ENCODE measurements around the gene PDZD2.
"Not testable (repeated sequence)": the region's sequence is repeated elsewhere in the genome, so short reads cannot be mapped to it uniquely, and the experiment has no call there.

The PDZD2 gene

DNA sequence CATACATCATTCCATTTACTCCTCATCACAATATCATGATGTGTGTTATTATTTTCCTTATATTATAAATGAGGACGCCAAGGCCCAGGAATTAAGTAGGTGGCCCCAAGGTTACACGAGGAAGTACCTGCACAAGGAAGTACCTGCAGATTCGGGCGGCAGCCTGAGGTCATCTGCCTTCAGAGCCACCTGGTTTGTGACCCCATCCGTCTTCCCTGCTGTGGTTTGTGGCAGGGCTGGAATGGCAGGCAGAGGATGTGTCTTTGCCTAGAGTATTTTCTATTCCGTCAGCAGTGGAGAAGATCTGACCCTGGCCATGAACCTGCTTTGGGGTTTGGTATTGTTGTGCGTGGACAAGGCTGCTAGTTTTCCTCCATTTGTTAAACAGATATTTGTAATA, 59.7 kb downstream of the PDZD2 start:
- DNase-seq, result no peak

DNA sequence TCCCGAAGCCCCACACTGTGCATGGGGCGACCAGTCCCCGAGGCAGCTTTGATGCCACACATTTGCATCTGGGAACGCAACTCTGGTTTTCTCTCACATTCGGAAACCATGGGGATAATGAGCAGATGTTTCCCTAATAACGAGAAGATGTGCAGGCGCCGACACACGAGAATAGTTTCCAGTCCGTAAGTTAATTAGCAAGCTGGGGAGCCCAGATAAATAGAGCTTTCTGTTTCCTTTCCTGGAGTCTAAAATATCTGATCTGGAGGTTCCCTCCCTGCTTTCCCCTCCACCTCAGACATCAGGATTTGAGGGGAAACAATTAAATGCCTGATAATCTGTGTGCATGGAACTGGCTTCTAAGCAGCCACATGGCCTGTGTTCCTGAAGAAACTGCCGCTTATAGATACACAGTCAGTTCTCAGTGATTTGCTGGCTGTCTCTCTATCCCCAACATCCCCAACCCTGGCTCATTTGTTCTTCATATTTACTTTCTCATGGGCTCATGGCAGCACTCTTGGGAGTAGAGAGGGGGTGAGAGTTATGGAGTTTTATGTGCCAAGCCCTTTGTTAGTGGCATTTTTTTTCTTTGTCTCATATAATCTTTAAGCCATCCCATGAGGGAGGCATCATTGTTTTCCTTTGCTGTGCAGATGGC, 62.8 kb downstream of the PDZD2 start:
- no peak for DNase-seq

DNA sequence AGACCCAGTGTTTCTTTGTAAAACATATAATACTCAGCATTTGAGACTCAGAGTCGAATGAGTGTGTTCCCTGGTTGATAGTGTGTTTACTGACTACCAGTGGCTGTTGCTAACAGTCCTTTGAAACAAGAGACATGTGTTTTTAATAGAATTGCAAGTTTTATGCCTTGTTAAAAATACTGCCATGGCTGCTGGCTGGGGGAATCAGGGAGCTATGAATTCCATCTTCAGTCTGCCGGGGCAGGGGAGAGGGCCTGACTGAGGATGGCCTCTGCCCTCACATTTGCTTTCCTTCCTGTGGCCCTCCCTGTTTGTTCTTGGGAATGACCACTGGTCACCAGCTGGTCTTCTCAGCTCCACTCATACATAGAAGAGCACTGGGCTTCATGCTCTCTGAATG, 63.8 kb downstream of the PDZD2 start:
- no peak for DNase-seq

DNA sequence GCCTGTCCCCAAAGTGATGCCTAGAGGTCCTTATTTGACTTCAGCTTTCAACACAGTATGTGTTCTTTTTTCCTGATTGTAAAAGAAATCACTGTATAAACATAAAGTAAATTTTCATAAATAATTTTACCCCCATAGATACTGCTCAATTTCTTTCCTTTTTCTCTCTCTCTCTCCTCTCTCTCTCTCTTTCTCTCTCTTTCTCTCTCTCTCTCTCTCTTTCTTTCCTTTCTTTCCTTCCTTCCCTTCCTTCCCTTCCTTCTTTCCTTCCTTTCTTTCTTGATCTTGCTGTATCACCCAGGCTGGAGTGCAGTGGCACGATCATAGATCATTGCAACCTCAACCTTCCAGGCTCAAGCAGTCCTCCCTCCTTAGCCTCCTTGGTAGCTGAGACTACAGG, 64.8 kb downstream of the PDZD2 start:
- no peak for DNase-seq

DNA sequence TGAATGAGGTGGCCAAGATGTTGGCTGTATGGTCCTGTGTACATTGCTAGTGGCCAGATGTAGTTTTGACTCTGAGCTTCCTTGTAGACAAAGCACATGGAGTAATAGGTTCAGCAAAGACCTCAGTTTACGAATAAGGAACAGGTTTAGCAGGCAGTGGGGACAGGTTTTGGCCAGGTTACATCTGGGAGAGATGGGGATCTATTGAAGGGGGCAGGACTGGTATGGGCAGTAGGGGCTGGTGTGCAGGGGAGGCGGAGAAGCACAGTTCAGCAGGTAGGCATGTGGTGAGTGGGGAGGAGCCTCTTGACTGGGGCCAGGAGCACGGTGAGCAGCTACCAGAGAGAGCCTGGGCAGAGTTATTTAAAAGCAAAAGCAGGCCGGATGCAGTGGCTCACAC, 67.3 kb downstream of the PDZD2 start:
- DNase-seq, result no peak

DNA sequence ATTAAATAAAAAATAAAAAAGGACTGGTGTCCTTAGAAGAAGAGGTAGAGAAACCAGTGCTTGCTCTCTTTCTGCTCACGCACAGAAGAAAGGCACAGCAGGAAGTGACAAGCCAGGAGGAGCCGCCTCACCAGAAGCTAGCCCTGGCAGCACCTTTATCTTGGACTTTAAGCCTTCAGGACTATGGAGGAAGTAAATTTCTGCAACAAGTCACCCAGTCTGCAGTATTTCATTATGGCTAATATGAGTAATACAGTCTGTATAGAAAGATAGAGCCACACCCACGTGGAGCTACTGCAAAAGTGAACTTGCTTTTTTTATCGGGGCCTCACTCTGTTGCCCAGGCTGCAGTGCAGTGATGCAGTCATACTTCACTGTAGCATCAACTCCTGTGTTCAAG, 68.4 kb downstream of the PDZD2 start:
- no peak for DNase-seq

DNA sequence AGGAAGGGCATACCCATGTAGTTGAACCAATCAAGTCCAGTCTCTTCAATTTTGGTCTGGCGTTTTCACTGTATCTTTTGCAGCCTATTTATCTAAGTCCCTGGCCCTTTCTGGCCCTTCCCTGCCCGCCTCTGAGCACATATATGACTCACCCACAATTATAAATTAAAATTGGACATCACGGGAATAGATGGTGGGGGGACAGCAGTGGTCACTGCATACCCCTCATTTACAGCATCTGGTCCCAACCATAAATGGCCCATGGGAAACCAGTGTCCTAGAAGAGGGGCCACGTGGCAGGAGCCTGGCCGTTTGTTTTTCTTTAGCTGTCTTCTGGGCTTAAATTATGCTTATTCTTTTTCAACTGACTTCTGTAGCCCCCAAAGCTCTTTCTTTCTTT, 69.2 kb downstream of the PDZD2 start:
- DNase-seq, result no peak

DNA sequence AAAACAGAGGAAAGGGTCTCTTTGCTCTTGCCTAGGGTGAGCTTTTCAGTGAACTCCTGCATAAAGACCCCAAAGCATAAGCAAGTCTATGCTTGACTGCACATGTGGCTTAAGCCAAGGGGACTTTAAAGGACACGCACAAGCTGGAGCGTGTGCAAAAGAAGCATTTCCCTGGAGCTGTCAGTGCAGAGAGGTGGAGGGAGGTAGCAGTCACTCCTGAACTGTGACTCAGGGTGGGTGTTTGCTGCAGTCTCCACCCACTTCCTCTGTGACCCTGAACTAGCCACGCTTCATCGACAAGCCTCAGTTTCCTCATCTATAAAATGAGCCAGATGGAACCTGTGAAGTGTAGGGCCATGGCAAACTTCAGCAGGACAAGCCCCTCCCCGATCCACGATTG, 72.4 kb downstream of the PDZD2 start:
- DNase-seq, result no peak

DNA sequence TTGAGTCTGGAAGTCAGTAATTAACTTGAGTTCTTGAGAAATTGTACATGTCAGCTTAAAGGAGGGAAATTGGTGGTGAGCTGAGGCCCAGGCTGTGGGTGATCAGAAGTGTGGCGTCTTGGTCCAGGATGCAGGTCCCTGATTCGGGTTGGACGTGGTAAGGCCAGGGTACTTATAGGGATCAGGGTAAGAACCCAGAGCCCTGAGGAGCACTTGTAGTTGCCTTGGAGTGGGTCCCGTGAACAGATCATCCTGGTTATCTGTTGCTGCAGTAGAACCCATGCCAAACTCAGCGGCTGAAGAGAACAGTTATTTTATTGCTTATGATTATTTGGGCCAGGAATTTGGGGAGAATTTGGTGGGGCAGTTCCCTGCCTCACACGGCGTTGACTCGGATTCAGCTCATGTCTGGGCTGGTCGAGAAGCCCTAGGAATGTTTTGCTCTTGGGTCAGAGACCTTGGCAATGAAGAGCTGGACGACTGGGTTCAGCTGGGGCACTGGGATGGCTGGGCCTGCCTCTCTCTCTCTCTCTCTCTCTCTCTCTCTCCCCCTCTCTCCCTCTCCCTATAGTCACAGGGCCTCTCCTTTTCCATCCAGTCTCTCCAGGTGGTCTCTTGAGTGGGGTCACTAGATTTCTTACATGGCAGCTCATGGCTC, 73.1 kb downstream of the PDZD2 start:
- DNase-seq, result no peak

DNA sequence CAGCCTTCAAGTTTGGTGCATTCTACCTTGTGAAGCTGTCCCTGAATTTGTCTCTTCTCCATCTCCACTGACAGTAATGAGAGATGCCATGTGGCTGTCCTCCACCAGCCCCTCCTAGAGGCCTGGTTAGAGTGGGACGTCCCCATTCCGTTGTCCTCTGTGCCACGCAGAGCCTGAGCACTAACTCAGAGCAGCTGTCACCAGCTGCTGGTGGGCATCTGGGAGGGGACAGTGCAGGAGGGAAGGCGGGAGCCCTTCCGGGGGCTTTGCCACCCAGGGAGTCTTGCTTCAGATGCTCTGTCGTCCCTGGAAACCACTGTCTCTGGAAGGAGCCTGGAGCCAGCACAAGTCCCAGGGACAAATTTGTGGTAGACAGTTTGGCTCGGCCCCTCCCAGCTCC, 78.6 kb downstream of the PDZD2 start:
- DNase-seq, result no peak

DNA sequence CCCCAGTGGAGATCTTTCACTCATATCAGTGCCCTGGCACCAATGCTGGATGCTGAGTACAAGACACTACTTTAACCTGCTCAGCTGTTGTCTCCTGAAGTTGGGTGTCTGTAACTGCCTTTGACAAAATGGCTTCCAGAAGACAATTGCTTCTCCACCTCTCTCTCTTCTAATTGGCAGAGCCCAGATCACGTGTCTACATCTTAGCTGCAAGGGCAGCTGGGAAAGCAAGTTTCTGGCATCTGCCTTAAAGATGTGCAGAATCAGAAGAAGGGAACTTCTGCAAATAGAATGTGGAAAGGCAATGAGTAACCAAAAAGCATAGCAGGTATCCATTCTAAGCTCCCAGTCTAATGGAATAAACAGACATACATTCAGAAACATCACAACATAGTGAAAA, 81.1 kb downstream of the PDZD2 start:
- DNase-seq, result no peak

DNA sequence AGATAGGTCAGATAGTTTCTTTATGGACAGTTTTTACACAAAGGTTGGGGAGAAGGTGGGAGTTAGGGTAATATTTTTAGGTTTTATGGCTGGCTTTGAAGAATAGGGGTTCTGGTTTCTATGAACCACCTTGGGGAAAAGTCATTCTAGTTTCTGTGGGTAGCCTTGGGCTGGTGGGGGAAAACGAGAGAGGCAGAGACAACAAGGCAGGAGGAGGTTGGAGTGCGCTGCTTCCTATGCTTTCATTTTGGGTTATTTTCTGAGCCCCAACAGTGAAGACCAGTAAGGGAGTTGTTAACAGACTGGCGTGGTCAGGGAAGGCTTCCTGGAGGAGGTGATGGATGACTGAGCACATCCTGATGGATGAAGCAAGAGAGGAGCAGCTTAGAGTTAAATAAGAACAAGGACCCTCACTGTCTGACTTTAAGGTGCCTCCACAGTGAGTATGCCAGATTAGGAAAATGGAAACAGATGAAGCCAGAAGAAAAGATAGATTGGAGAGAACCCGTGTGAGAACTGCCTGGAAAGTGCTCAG, 81.9 kb downstream of the PDZD2 start:
- DNase-seq, result no peak

DNA sequence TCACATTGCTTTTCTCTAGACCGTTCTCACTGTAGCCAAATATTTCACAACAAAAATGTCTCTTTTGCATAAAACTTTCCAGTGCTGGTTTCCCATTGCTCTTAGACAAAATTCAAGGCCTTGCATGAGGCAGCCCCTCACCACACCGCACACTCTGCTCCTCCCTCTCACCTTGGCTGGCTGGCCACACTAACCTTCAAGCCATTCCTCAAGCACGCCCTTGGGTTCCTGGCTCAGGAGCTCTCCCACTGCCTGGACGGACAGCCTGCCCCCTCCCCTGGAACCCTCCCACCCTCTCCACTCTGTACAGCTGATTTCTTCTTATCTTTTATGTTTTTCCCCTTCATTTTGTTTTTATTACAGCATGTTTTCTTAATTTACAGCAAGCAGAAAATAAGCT, 83.2 kb downstream of the PDZD2 start:
- no peak for DNase-seq

DNA sequence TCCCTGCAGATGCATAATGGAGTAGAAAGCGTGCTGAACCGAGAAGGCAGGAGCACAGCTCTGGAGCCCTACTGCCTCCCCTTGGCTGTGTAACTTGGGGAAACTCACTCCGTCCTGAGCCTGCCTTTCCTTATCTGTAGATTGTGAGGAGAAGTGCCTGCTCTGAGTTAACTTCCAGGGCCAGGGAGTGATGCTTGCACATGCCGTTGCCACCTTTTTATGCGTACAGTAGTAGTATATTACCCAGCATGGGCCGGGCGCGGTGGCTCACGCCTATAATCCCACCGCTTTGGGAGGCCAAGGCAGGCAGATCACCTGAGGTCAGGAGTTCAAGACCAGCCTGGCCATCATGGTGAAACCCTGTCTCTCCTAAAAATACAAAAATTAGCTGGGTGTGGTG, 87.1 kb downstream of the PDZD2 start:
- no peak for DNase-seq

DNA sequence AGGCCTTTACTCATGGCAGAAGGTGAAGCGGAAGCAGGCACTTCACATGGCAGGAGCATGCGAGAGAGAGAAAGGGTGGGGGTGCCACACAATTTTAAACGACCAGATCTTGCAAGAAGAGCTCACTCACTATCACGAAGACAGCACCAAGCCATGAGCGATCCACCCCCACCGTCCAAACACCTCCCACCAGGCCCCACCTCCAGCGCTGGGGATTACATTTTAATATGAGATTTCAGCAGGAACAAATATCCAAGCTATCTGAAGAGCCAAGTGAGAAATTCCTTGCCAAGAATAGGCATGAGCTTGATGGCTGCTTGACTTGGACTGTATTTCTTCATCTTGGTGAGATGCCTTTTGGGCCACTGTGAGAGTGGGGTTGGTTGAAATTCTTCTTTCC, 88.0 kb downstream of the PDZD2 start:
- DNase-seq, result no peak

DNA sequence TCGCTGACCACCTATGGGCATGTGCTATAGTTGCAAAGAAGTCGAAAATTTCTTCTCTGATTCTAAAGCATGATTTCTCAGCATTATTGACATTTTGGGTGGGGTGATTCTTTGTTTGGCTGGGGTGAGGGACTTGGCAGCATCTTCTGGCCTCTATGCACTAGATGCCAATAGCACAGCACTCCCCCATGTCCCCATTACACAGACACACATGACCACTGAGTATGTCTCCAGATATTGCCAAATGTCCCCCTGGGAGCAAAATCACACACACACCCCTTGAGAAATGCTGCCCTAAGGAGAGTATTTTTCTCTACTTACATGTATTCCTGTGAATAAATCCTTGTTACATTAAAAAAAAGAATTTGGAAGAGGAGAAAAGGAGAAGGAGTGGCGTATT, 89.1 kb downstream of the PDZD2 start:
- no peak for DNase-seq

DNA sequence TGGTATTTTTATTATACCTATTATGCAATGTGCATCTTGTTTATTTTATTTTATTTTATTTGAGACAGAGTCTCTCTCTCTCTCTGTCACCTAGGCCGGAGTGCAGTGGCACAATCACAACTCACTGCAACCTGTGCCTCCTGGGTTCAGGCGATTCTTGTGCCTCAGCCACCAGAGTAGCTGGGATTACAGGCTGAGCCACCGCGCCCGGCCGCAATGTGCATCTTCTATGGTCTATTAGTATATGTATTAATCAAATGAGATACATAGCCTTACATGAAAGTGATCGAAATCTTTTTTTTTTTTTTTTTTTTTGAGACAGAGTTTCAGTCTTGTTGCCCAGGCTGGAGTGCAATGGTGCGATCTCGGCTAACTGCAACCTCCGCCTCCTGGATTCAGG, 89.9 kb downstream of the PDZD2 start:
- DNase-seq, result not testable (repeated sequence)

DNA sequence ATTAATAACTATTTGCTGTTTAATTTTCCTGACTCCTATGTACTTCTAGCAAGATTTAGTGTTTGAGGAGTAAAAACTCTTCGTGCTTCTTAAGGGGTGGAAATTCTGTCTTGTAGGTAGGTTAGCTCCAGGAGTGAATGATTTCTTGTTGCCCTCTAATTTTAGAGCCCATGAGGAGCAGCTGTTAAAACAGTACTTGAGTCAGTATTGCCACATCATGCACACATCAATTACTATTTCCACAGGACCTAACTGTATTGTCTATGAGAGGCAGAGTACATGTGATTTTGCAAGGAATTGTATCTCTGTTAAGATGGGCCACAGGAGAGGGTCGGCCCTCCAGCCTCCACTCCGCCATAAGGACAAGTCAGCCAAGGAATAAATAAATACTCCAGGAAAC, 91.2 kb downstream of the PDZD2 start:
- DNase-seq, result no peak

DNA sequence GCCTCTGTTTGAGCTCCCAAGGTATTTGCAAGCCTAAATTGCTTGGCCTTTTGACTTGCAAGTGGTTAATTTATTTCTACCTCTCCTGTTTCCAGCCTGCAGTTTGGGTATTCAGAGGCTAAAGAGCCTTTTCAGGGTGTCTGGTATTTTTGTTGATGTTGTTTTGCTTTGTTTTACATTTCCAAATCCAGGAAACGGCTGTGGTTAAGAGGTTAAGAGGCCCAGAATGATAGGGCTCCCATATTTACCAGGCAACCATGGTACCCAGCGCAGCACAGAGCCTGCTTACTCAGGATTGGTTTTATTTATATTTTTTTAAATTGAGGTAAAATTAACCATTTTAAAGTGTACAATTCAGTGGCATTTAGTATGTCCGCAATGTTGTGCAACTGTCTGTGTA, 92.1 kb downstream of the PDZD2 start:
- DNase-seq, result no peak

DNA sequence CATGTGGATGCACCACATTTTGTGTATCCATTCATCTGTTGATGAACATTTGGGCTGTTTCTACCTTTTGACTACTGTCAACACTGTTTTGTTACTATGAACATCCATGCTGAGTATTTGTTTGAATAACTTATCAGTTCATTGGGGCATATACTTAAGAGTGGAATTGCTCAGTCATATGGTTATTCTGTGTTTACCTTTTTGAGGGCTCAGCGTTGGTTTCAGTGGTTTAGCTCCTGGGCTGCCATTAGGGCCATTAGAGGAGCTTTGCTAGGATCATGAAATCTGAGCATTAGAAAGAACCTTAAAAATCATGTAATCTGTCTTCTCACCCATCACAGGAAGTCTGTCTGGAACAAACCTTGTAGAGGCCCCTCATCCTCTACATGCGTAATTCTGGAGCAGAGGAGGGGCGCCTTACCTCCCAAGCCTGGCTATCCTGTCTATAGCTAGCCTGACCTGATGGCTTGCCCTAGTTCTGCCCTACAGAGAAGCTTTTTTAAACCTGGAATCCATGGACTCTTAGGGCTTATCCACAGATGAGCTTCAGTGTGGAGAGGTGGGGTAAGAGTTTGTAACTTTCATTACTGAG, 92.9 kb downstream of the PDZD2 start:
- DNase-seq, result no peak

DNA sequence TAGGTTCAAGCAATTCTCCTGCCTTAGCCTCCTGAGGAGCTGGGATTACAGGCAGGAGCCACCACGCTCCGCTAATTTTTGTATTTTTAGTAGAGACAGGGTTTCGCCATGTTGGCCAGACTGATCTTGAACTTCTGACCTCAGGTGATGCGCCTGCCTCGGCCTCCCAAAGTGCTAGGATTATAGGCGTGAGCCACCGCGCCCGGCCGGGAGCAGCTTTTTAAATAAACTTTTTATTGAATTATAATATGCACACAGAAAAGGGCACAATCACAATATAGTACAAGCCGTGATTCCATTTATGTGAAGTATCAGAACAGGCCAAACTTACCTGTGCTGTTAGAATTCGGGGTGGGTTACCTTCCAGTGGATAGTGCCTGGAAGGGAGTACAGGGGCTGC, 93.9 kb downstream of the PDZD2 start:
- DNase-seq, result not testable (repeated sequence)

DNA sequence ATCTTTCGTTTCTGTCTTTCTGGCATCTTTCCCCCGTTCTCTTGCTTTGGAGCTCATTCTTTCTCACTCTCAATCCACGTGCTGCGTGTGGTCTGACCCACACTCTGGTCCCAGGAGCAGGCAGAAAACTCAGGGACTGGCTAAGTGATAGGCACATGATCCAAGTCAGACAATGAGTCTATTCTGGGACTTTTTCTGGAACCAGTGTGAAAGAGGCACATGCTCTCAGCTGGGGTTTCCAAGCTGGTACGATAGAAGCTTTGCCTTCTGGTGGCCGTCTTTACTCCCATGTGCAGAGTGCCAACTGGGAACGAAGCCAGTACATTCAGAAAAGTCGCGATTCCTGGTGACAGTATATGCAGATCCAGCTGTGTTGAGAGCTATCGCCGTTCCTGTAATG, 94.4 kb downstream of the PDZD2 start:
- no peak for DNase-seq

DNA sequence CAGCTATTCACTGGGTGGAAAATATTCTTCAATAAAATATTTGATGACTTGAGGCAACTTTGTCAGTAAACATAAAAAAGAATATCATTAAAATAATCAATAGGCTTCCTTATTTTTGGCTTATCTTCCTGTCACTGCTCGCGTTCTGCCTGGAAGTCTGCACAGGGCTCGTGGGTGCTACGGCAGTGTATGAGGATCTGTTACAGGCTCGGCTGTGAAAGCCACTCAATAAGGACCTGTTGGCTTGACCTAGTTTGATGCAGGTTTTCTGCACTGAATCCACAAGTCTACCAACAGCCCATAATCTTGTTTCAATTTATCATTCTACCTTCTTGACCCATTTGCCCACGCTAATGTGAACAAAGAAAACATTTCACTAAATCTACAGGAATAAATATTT, 97.2 kb downstream of the PDZD2 start:
- DNase-seq, result no peak

DNA sequence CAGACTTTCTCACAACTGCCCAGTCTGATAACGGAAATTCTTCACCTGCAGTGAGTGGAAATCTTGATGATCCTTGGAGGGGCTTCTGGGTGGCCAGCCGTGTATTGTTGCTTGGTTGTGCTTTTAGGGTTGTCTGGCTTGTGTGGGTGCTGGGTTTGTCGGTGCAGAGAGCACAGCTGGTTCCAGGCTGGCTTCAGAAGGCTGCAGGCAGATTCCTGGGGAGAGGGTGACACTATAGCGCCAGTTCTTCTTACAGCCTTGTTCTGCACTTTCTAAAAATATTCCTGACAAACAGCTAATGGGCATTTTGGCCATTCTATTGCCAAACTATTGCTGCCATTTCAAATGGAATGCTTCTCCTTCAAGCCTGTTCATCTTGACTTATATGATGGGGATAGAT, 99.3 kb downstream of the PDZD2 start:
- no peak for DNase-seq

DNA sequence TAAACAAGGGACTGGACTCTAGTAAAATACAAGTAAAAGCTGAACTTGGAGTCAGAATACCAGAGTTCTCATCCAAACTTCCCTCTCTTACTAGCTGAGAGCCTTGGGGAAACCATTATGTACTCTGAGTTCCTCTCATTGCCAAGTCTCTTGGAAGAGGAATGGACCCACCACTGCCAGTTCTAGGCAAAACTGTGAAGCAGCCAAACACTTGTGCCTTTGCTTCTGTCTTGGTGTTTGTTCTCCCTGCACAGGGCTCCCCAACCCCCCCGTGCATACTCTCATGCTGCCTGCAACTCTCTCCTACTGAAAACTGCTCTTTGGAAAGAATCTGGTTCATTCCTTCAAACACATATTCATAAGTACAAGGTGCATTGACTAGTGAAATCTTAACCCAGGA, 102.6 kb downstream of the PDZD2 start:
- DNase-seq, result no peak

Measured in CD4-positive, alpha-beta T cell treated with Interleukin-15 for 1 hour (primary cell).